ENCODE data around the gene HMCN1.

HMCN1 gene

DNA sequence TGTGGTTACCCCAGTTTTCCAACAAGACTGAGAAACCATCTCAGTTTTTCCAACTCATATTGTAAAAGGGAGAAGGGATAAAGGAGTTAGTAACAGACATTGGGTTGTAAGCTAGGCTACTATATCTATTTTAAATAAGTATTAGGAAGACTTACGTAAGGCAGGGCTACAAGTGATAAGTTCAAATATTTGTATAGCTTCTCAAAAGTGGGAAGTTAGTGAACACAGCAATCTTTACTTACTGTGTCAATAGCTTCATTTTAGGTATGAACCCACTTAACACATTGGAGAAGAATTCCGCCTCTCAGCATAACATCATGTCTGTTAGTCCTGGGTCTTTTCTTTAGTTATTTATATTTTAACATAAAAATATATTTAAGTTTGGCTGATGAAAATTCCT lies 320.7 kb downstream of the HMCN1 start:
- no peak overlapping the region for H3K9ac ChIP-seq (ENCODE audit: low read depth, low read length)
- H3K27me3 ChIP-seq (ENCODE audit: control insufficient read depth, insufficient read depth, low read length), result no peaks in the 10 kb centered on the region
- H3K27ac ChIP-seq (ENCODE audit: low read depth, low read length), result no peak overlapping the region
- no peaks in the 10 kb centered on the region for H3K9me3 ChIP-seq (ENCODE audit: control insufficient read depth, insufficient read depth, low read length)
- no peak overlapping the region for H3K4me3 ChIP-seq (ENCODE audit: low read depth, low read length)
- H3K36me3 ChIP-seq (ENCODE audit: control insufficient read depth, insufficient read depth, low read length), result no peaks in the 10 kb centered on the region
- no peaks in the 10 kb centered on the region for H3K4me1 ChIP-seq (ENCODE audit: control insufficient read depth, insufficient read depth, low read length)

DNA sequence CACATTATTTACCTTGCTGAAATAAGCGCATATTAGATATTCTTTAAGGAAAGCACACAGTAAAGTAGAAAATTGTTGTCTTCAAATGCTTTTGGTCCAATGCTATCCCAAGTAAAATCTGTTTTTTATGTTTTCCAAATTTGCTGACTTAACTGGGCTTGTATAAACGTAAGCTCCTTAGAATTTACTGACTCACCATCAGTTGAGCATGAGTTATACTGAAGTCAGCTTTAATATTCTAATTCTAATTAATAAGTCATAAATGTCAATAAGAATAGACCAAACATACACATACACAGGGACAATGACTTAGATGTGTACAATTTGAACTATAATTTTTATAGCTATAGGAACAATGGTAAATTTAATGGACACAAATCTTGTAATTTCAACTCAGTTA lies 321.7 kb downstream of the HMCN1 start:
- Histone ChIP-seq H3K9ac (ENCODE audit: low read depth, low read length) (no peak overlapping the region), H3K27ac (ENCODE audit: low read depth, low read length) (no peak overlapping the region), H3K27me3 (ENCODE audit: control insufficient read depth, insufficient read depth, low read length) (no peaks in the 10 kb centered on the region), H3K4me1 (ENCODE audit: control insufficient read depth, insufficient read depth, low read length) (no peaks in the 10 kb centered on the region), H3K9me3 (ENCODE audit: control insufficient read depth, insufficient read depth, low read length) (no peaks in the 10 kb centered on the region), H3K36me3 (ENCODE audit: control insufficient read depth, insufficient read depth, low read length) (no peaks in the 10 kb centered on the region), H3K4me3 (ENCODE audit: low read depth, low read length) (no peak overlapping the region)

DNA sequence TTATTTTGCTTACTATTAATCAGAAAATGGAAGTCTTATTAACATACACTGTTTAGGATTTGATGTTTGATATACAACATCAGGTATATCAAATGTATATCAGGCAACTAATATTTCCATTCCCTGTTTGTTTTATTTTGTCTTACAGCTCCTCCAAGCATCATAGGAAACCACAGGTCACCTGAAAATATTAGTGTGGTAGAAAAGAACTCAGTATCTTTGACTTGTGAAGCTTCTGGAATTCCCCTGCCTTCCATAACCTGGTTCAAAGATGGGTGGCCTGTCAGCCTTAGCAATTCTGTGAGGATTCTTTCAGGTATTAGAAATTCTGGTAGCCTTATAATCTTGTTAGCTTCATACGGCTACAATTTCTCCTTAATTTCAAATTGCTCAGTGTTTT lies 322.9 kb downstream of the HMCN1 start:
- Histone ChIP-seq H3K9me3 (ENCODE audit: control insufficient read depth, insufficient read depth, low read length) (no peaks in the 10 kb centered on the region), H3K36me3 (ENCODE audit: control insufficient read depth, insufficient read depth, low read length) (no peaks in the 10 kb centered on the region), H3K27ac (ENCODE audit: low read depth, low read length) (no peak overlapping the region), H3K27me3 (ENCODE audit: control insufficient read depth, insufficient read depth, low read length) (no peaks in the 10 kb centered on the region), H3K9ac (ENCODE audit: low read depth, low read length) (no peak overlapping the region), H3K4me1 (ENCODE audit: control insufficient read depth, insufficient read depth, low read length) (no peaks in the 10 kb centered on the region), H3K4me3 (ENCODE audit: low read depth, low read length) (no peak overlapping the region)

DNA sequence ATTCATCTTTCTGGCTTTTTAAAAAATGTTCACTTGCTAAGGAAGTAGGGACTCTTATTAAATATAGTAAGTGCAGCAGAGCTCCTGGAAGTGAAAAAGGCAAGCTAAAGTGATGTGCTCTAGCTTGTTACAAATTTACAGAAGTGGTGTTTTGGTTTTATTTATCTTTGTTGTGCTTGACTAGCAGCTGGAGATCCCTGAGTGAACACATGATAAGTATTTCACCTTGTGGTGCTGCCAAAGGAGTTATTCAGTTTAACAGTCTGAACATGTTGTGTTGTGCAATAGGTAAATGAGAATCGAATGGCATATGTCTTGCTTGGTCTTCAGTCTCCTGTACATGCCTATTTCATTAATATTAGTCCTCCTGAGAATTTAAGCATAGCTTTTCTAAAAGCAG lies 325.1 kb downstream of the HMCN1 start:
- Histone ChIP-seq H3K4me1 (ENCODE audit: control insufficient read depth, insufficient read depth, low read length) (no peaks in the 10 kb centered on the region), H3K27me3 (ENCODE audit: control insufficient read depth, insufficient read depth, low read length) (no peaks in the 10 kb centered on the region), H3K4me3 (ENCODE audit: low read depth, low read length) (no peak overlapping the region), H3K9me3 (ENCODE audit: control insufficient read depth, insufficient read depth, low read length) (no peaks in the 10 kb centered on the region), H3K9ac (ENCODE audit: low read depth, low read length) (no peak overlapping the region), H3K36me3 (ENCODE audit: control insufficient read depth, insufficient read depth, low read length) (no peaks in the 10 kb centered on the region), H3K27ac (ENCODE audit: low read depth, low read length) (no peak overlapping the region)

DNA sequence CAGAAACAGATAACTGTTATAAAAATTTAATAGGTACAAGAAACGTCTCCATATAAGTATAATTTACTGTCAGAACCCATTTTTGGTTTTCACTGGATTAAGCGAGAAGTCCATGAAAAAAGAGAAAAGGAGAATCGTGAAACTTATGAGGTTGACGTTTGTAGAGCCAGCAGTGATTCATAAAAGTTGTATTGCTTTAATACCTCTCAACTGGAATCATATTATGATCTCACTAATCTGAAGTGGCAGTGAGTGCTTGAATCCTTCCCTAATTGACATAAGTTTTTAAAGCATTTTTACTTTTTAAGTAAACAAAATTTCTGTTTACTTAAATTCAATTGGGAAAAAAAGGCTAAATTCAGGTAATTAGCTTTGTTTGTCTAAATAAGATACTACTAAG lies 325.6 kb downstream of the HMCN1 start:
- Histone ChIP-seq H3K4me3 (ENCODE audit: low read depth, low read length) (no peak overlapping the region), H3K36me3 (ENCODE audit: control insufficient read depth, insufficient read depth, low read length) (no peaks in the 10 kb centered on the region), H3K27me3 (ENCODE audit: control insufficient read depth, insufficient read depth, low read length) (no peaks in the 10 kb centered on the region), H3K9ac (ENCODE audit: low read depth, low read length) (no peak overlapping the region), H3K4me1 (ENCODE audit: control insufficient read depth, insufficient read depth, low read length) (no peaks in the 10 kb centered on the region), H3K9me3 (ENCODE audit: control insufficient read depth, insufficient read depth, low read length) (no peaks in the 10 kb centered on the region), H3K27ac (ENCODE audit: low read depth, low read length) (no peak overlapping the region)

DNA sequence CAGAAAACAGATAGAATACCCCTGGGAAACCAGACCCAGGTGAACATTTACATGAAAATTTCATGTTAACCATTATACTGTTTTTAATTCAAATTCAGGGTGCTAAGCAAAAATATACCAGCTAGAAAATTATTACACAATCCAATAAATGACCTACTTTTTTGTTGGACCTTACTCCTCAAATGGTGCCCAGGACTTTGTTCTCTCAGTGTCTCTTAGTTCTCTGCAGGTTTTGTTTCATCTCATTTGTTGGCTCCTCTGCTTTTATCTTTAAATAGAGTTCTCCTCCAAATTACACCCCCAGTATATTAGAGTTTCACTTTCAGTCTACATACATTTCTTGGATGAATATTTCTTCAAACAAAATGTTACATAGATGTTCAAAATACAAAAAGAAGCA lies 326.0 kb downstream of the HMCN1 start:
- no peaks in the 10 kb centered on the region for H3K4me1 ChIP-seq (ENCODE audit: control insufficient read depth, insufficient read depth, low read length)
- no peaks in the 10 kb centered on the region for H3K36me3 ChIP-seq (ENCODE audit: control insufficient read depth, insufficient read depth, low read length)
- H3K27me3 ChIP-seq (ENCODE audit: control insufficient read depth, insufficient read depth, low read length), result no peaks in the 10 kb centered on the region
- H3K9ac ChIP-seq (ENCODE audit: low read depth, low read length), result no peak overlapping the region
- no peak overlapping the region for H3K4me3 ChIP-seq (ENCODE audit: low read depth, low read length)
- no peak overlapping the region for H3K27ac ChIP-seq (ENCODE audit: low read depth, low read length)
- H3K9me3 ChIP-seq (ENCODE audit: control insufficient read depth, insufficient read depth, low read length), result no peaks in the 10 kb centered on the region

DNA sequence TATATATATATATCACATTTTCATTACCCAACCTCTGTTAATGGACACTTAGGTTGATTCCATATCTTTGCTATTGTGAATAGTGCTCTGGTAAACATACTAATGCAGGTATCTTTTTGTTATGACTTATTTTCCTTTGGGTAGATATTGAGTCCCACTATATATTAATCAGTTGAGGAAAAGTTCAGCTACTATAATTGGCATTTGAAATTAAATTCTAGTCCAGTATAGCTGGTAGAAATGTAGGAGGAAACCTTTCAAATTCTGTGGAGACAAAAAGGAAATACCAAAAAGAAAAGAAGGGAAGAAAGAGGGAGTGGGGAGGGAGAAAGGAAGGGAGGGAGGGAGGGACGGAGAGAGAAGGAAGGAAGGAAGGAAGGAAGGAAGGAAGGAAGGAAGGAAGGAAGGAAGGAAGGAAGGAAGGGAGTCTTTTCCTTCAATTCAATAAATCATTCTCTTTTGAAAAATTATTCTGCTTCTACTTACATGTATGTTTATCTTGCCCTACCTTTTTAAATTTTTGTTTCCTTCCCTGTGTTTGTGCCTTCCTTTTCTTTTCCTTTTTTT lies 329.0 kb downstream of the HMCN1 start:
- H3K9ac ChIP-seq (ENCODE audit: low read depth, low read length), result no peak overlapping the region
- no peaks in the 10 kb centered on the region for H3K36me3 ChIP-seq (ENCODE audit: control insufficient read depth, insufficient read depth, low read length)
- H3K27me3 ChIP-seq (ENCODE audit: control insufficient read depth, insufficient read depth, low read length), result no peaks in the 10 kb centered on the region
- no peak overlapping the region for H3K27ac ChIP-seq (ENCODE audit: low read depth, low read length)
- no peak overlapping the region for H3K4me3 ChIP-seq (ENCODE audit: low read depth, low read length)
- H3K9me3 ChIP-seq (ENCODE audit: control insufficient read depth, insufficient read depth, low read length), result no peaks in the 10 kb centered on the region
- H3K4me1 ChIP-seq (ENCODE audit: control insufficient read depth, insufficient read depth, low read length), result no peaks in the 10 kb centered on the region

DNA sequence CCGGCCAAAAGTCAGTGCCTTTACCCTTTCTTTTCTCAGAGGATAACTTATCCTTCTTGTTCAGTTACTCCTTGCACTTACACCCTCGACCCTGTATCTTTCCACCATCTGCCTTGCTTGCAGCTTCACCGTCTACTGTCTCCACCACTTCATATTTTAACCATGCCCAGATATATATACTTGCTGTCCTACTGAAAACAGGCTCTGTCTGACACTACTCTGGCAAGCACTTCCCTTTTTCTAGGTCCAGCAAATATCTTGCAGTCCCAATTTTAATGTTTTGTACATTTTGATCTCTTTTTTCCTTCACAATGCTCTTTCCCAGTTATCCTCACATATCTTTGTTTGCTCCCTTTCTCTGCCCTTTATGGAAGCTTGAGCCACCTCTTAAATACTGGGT lies 332.2 kb downstream of the HMCN1 start:
- no peak overlapping the region for H3K27ac ChIP-seq (ENCODE audit: low read depth, low read length)
- H3K36me3 ChIP-seq (ENCODE audit: control insufficient read depth, insufficient read depth, low read length), result no peaks in the 10 kb centered on the region
- no peak overlapping the region for H3K4me3 ChIP-seq (ENCODE audit: low read depth, low read length)
- H3K9me3 ChIP-seq (ENCODE audit: control insufficient read depth, insufficient read depth, low read length), result no peaks in the 10 kb centered on the region
- no peaks in the 10 kb centered on the region for H3K4me1 ChIP-seq (ENCODE audit: control insufficient read depth, insufficient read depth, low read length)
- no peak overlapping the region for H3K9ac ChIP-seq (ENCODE audit: low read depth, low read length)
- H3K27me3 ChIP-seq (ENCODE audit: control insufficient read depth, insufficient read depth, low read length), result no peaks in the 10 kb centered on the region

DNA sequence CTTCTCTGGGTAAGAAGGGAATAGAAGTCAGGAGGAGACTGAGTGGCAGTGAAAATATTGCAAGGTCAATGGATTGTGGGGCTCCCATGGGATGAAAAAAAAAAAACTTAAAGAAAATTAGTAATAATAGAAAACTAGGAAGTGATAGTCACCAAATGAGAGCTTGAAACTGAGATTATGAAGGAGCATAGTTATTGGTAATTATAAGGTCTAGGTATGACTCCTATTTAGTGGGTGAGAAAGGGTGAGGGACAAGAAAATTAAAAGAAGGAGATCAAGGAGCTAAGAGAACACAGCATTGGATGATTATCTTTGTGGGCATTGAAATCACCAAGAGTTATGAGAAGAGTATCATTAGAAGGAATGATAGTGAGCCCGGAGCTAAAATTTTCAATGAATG lies 339.5 kb downstream of the HMCN1 start:
- no peaks in the 10 kb centered on the region for H3K9me3 ChIP-seq (ENCODE audit: control insufficient read depth, insufficient read depth, low read length)
- H3K4me1 ChIP-seq (ENCODE audit: control insufficient read depth, insufficient read depth, low read length), result no peaks in the 10 kb centered on the region
- no peak overlapping the region for H3K9ac ChIP-seq (ENCODE audit: low read depth, low read length)
- no peak overlapping the region for H3K27ac ChIP-seq (ENCODE audit: low read depth, low read length)
- no peaks in the 10 kb centered on the region for H3K36me3 ChIP-seq (ENCODE audit: control insufficient read depth, insufficient read depth, low read length)
- H3K27me3 ChIP-seq (ENCODE audit: control insufficient read depth, insufficient read depth, low read length), result no peaks in the 10 kb centered on the region
- no peak overlapping the region for H3K4me3 ChIP-seq (ENCODE audit: low read depth, low read length)

DNA sequence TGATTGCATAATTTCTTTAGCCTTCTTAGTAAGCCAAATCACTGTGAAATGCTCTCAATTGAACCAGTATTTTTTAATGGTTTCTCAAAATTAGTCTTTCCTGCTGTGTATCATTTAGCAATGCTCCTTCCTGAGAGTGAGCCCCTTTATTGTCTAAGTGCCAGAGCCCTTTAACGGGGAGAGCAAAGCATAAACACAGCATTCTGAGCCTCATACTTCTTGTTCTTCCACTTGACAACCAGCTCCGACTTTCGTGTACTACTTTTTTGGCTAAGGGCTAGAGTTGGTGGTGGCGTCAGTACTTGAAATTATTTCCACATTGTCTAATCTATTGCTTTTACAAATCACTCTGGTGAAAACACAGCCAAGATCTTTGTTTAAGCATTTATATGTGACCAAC lies 341.8 kb downstream of the HMCN1 start:
- Histone ChIP-seq H3K9me3 (ENCODE audit: control insufficient read depth, insufficient read depth, low read length) (no peaks in the 10 kb centered on the region), H3K9ac (ENCODE audit: low read depth, low read length) (no peak overlapping the region), H3K4me1 (ENCODE audit: control insufficient read depth, insufficient read depth, low read length) (no peaks in the 10 kb centered on the region), H3K27ac (ENCODE audit: low read depth, low read length) (no peak overlapping the region), H3K27me3 (ENCODE audit: control insufficient read depth, insufficient read depth, low read length) (no peaks in the 10 kb centered on the region), H3K36me3 (ENCODE audit: control insufficient read depth, insufficient read depth, low read length) (no peaks in the 10 kb centered on the region), H3K4me3 (ENCODE audit: low read depth, low read length) (no peak overlapping the region)

DNA sequence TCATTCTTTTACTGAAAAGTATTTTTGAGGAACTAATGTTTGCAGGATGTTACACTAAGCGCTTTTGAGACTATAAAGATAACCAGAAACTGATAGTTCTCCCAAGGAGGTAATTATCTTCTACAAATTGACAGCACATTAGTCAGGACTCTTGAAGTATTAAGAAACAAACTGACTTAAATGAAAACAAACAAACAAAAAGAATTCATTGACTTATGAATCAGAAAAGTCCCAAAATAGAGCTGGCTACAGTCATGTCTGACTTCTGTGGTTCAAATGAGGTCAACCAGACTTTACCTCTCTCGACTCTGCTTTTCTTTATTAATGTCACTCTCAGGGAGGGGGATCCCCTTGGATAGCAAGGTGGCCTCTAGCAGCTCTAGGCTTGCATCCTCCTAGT lies 344.1 kb downstream of the HMCN1 start:
- no peaks in the 10 kb centered on the region for H3K4me1 ChIP-seq (ENCODE audit: control insufficient read depth, insufficient read depth, low read length)
- no peak overlapping the region for H3K4me3 ChIP-seq (ENCODE audit: low read depth, low read length)
- H3K36me3 ChIP-seq (ENCODE audit: control insufficient read depth, insufficient read depth, low read length), result no peaks in the 10 kb centered on the region
- H3K9ac ChIP-seq (ENCODE audit: low read depth, low read length), result no peak overlapping the region
- no peaks in the 10 kb centered on the region for H3K9me3 ChIP-seq (ENCODE audit: control insufficient read depth, insufficient read depth, low read length)
- no peak overlapping the region for H3K27ac ChIP-seq (ENCODE audit: low read depth, low read length)
- H3K27me3 ChIP-seq (ENCODE audit: control insufficient read depth, insufficient read depth, low read length), result no peaks in the 10 kb centered on the region

Measured in HUES48 (cell line).